Measurements from ENCODE around the gene PPHLN1.

PPHLN1 gene

GRCh38 chr12:42426746-42427145, 100.8 kb downstream of the PPHLN1 start:
- TF ChIP-seq, protein P1, sequence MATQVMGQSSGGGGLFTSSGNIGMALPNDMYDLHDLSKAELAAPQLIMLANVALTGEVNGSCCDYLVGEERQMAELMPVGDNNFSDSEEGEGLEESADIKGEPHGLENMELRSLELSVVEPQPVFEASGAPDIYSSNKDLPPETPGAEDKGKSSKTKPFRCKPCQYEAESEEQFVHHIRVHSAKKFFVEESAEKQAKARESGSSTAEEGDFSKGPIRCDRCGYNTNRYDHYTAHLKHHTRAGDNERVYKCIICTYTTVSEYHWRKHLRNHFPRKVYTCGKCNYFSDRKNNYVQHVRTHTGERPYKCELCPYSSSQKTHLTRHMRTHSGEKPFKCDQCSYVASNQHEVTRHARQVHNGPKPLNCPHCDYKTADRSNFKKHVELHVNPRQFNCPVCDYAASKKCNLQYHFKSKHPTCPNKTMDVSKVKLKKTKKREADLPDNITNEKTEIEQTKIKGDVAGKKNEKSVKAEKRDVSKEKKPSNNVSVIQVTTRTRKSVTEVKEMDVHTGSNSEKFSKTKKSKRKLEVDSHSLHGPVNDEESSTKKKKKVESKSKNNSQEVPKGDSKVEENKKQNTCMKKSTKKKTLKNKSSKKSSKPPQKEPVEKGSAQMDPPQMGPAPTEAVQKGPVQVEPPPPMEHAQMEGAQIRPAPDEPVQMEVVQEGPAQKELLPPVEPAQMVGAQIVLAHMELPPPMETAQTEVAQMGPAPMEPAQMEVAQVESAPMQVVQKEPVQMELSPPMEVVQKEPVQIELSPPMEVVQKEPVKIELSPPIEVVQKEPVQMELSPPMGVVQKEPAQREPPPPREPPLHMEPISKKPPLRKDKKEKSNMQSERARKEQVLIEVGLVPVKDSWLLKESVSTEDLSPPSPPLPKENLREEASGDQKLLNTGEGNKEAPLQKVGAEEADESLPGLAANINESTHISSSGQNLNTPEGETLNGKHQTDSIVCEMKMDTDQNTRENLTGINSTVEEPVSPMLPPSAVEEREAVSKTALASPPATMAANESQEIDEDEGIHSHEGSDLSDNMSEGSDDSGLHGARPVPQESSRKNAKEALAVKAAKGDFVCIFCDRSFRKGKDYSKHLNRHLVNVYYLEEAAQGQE (IDR thresholded peaks at IDR 0.05; ENCODE audit: insufficient read depth in 1 of 2, low read depth in 2 of 2, low read length in 2 of 2), result no peak
- no peak for TF ChIP-seq TAF1 (IDR thresholded peaks at IDR 0.05; ENCODE audit: borderline replicate concordance, insufficient read depth, low read length)
- no peak for TF ChIP-seq FOXP2 (optimal IDR thresholded peaks at IDR 0.05; ENCODE audit: borderline replicate concordance, extremely low read depth, extremely low read length, insufficient read depth)

GRCh38 chr12:42428850-42429249, 102.9 kb downstream of the PPHLN1 start:
- TF ChIP-seq TAF1 (IDR thresholded peaks at IDR 0.05; ENCODE audit: borderline replicate concordance, insufficient read depth, low read length) (no peak), POLR2AphosphoS5 (IDR thresholded peaks at IDR 0.05; ENCODE audit: low read depth, low read length) (no peak), FOXP2 (optimal IDR thresholded peaks at IDR 0.05; ENCODE audit: borderline replicate concordance, extremely low read depth, extremely low read length, insufficient read depth) (no peak), SIN3A (IDR thresholded peaks at IDR 0.05; ENCODE audit: borderline replicate concordance, insufficient read depth, low read length) (no peak)
- TF ChIP-seq, protein P1 (IDR thresholded peaks at IDR 0.05; ENCODE audit: insufficient read depth in 1 of 2, low read depth in 2 of 2, low read length in 2 of 2), result no peak

GRCh38 chr12:42432517-42433140, 106.7 kb downstream of the PPHLN1 start:
- TF ChIP-seq POLR2AphosphoS5 (IDR thresholded peaks at IDR 0.05; ENCODE audit: low read depth, low read length) (no peak), SIN3A (IDR thresholded peaks at IDR 0.05; ENCODE audit: borderline replicate concordance, insufficient read depth, low read length) (no peak), TAF1 (IDR thresholded peaks at IDR 0.05; ENCODE audit: borderline replicate concordance, insufficient read depth, low read length) (no peak), FOXP2 (optimal IDR thresholded peaks at IDR 0.05; ENCODE audit: borderline replicate concordance, extremely low read depth, extremely low read length, insufficient read depth) (no peak)
- TF ChIP-seq, protein P1 (IDR thresholded peaks at IDR 0.05; ENCODE audit: insufficient read depth in 1 of 2, low read depth in 2 of 2, low read length in 2 of 2), result no peak

DNA sequence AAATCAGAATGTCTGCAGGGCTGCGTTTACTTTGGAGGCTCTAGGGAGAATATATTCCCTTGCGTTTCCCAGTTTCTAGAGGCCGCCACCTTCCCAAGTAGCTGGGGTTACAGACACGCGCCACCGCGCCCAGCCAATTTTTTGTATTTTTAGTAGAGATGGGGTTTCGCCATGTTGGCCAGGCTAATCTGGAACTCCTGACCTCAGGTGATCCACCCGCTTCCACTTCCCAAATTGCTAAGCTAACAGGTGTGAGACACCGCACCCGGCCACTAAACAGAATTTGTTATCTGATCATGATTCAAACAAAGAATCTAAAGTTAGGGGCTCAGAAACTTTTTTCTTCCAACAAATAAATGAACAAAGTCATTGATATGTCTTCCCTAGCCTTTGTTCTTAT, 114.6 kb downstream of the PPHLN1 start:
- TF ChIP-seq TAF1 (IDR thresholded peaks at IDR 0.05; ENCODE audit: borderline replicate concordance, insufficient read depth, low read length) (no peak), POLR2AphosphoS5 (IDR thresholded peaks at IDR 0.05; ENCODE audit: low read depth, low read length) (no peak), SIN3A (IDR thresholded peaks at IDR 0.05; ENCODE audit: borderline replicate concordance, insufficient read depth, low read length) (no peak), FOXP2 (optimal IDR thresholded peaks at IDR 0.05; ENCODE audit: borderline replicate concordance, extremely low read depth, extremely low read length, insufficient read depth) (no peak)
- TF ChIP-seq, protein P1 (IDR thresholded peaks at IDR 0.05; ENCODE audit: insufficient read depth in 1 of 2, low read depth in 2 of 2, low read length in 2 of 2), result no peak

Data from PFSK-1 (cell line).